Measurements from ENCODE around the gene ZFP69B.
"Not testable (repeated sequence)": the region's sequence is repeated elsewhere in the genome, so short reads cannot be mapped to it uniquely, and the experiment has no call there.

The ZFP69B gene

DNA sequence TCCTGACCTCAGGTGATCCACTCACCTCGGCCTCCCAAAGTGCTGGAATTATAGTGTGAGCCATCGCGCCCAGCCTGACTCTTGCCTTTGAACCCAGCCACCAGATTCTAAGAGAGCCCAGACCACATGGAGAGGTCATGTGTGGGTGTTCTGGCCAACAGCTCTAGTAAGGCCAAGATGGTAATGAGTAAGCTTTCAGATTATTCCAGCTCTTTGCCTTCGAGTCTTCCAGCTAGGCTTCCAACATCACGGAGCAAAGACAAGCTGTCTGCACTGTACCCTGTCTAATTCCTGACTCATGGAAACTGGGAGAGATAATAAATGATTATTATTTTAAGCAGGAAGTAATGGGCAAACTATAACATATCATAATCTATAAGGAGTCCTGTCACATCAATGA is 14.8 kb upstream of the ZFP69B start:
- no peak for DNase-seq

GRCh38 chr1:40435876-40436275 is 14.4 kb upstream of the ZFP69B start:
- no peak for DNase-seq

GRCh38 chr1:40438391-40439015 is 11.8 kb upstream of the ZFP69B start:
- peak in 3 of 51 donors; percentile 4 to 37 (median 12) for DNase-seq

DNA sequence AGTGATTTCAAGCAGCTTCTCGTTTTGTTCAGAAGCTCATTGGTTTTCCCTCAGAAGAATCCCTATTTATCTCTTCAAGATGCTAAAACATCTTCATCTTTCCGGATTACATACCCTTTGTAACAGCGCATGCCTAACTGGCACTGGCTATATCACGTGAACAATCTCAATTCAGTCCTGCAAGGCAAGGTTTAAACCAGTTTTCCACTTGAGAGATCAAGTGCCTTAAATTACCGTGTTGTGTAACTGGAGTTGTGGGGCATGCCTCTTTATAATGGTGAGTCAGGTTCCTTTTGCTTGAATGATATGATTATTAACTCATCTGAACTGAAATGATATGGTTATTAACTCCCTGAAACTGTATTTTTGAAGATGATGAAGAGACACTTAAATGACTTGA is 11.0 kb upstream of the ZFP69B start:
- no peak for DNase-seq

- DNase-seq, result peak in 22 of 51 donors; percentile 2 to 83 (median 16)
These were observed 390 bp downstream of the ZFP69B start for GRCh38 chr1:40450495-40451237.

- DNase-seq, result no peak
These were observed 936 bp downstream of the ZFP69B start for GRCh38 chr1:40451238-40451585.

GRCh38 chr1:40454873-40455272 is 4.6 kb downstream of the ZFP69B start:
- DNase-seq, result no peak

DNA sequence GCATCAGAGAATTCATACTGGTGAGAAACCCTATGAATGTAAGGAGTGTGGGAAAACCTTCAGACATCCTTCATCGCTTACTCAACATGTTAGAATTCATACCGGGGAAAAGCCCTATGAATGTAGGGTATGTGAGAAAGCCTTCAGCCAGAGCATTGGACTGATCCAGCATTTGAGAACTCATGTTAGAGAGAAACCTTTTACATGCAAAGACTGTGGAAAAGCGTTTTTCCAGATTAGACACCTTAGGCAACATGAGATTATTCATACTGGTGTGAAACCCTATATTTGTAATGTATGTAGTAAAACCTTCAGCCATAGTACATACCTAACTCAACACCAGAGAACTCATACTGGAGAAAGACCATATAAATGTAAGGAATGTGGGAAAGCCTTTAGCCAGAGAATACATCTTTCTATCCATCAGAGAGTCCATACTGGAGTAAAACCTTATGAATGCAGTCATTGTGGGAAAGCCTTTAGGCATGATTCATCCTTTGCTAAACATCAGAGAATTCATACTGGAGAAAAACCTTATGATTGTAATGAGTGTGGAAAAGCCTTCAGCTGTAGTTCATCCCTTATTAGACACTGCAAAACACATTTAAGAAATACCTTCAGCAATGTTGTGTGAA is 12.8 kb downstream of the ZFP69B start:
- no peak for DNase-seq

DNA sequence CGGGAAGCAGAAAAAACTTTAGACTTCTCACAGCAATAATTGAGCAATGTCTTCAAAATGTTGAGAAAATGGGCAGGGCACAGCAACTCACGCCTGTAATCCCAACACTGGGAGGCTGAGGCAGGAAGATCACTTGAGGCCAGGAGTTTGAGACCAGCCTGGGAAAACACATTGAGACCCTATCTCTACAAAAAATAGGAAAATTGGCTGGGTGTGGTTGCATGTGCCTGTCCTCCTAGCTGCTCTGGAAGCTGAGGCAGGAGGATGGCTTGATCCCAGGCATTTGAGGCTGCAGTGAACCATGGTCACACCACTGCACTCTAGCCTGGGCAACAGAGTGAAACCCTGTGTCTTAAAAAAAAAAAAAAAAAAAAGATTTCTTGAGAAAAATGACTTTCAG is 19.1 kb downstream of the ZFP69B start:
- no peak for DNase-seq

- no peak for DNase-seq
These were observed 25.0 kb downstream of the ZFP69B start for GRCh38 chr1:40475268-40475667.

- DNase-seq, result peak in 45 of 51 donors; percentile 7 to 68 (median 36)
These were observed 26.8 kb downstream of the ZFP69B start, which contains the start of gene ZFP69 for GRCh38 chr1:40476924-40477677. ZFP69 (plus strand) TSS chr1:40477290; CDS start chr1:40479362, 2,072 bp downstream.

DNA sequence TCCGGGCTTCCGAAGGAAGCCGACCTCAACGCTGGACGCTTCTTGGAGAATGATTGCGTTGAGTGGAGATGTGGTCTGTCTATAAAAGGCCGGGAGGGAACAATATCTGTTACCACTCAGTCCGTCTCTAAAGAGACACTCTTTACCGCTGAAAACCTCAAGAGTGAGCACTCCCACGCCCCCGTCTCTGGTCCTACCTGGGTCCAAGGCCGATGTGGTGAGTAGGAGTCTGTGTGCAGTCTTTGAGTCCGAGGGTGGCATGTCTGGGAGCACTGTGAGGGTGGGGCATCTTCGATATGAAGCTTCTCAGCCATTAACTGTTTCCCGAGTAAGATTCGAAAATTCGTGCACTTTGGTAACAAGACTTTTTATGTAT is 27.4 kb downstream of the ZFP69B start:
- peak in 13 of 51 donors; percentile 5 to 40 (median 19) for DNase-seq

DNA sequence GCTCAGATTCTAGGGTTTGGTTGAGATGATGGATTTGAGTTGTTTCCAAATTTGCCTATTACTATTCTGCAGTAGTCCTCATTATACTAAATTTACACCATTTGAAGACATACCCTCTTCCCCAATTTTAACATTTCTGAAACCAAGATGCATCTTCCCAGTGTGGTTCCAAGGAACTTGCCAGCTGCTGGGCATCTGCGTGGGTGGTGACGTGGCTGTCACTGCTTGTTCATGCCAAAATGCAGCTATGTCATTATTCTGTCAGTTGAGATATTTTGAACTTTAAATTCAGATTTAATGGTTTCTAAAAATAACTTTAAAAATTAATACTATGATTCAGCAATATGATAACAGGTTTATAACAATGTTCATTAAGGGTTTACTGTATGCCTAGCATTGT is 28.0 kb downstream of the ZFP69B start:
- DNase-seq, result no peak

DNA sequence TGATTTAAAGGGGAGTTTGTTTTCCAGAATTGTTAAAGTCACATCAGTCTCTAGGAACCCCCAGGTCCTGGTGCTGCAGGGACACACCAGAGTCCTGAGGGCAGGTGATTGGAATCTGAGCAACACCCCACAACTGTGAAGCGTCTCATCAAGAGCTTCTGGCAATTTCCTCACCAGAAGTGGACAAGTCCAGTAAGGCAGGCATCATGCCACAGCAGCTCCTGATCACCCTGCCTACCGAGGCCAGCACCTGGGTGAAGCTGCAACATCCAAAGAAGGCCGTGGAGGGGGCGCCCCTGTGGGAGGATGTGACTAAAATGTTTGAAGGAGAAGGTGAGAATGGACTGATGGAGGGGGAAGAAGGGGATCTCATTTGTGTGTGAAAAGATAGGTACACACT is 28.9 kb downstream of the ZFP69B start:
- DNase-seq, result no peak

DNA sequence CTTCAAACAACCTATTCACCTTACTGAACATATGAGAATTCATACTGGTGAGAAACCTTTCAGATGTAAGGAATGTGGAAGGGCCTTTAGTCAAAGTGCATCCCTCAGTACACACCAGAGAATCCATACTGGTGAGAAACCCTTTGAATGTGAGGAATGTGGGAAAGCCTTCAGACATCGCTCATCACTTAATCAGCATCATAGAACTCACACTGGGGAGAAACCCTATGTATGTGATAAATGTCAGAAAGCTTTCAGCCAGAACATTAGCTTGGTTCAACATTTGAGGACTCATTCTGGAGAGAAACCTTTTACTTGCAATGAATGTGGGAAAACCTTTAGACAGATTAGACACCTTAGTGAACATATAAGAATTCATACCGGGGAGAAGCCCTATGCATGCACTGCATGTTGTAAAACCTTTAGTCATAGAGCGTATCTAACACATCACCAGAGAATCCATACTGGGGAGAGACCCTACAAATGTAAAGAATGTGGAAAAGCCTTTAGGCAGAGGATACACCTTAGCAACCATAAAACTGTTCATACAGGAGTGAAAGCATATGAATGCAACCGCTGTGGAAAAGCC is 45.1 kb downstream of the ZFP69B start:
- DNase-seq, result no peak

DNA sequence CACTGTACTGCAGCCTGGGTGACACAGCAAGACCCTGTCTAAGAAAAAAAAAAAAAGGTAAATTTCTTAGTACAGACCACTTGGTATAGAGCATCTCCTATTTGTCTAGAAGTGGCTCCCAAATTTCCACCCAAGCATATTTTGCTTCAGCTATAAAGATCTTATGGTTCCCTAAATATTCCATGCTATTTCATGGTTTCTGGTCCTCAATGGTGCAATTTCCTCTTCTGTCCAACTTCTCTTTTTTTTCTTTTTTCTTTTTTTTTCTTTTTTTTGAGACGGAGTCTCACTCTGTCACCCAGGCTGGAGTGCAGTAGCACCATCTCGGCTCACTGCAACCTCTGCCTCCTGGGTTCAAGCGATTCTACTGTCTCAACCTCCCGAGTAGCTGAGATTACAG is 52.4 kb downstream of the ZFP69B start:
- DNase-seq, result not testable (repeated sequence)

DNA sequence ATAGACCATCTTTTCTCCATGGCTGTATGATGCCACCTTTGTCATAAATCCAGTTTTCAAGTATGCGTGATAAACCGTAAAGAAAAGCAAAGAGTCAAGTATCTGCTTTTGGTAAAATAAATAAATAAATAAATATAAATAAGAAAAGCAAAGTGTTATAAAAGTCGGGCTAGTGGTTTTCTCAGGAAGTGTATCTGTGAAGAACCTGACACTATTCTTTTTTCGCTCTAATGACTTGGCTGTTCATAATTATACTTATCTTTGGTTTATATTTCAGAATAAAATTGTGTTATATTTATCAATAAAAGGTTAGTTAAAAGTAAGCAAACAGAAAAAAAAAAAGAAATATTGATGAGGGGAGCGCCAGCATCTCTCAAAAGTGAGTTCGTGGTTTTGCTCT is 57.7 kb downstream of the ZFP69B start:
- DNase-seq, result no peak

DNA sequence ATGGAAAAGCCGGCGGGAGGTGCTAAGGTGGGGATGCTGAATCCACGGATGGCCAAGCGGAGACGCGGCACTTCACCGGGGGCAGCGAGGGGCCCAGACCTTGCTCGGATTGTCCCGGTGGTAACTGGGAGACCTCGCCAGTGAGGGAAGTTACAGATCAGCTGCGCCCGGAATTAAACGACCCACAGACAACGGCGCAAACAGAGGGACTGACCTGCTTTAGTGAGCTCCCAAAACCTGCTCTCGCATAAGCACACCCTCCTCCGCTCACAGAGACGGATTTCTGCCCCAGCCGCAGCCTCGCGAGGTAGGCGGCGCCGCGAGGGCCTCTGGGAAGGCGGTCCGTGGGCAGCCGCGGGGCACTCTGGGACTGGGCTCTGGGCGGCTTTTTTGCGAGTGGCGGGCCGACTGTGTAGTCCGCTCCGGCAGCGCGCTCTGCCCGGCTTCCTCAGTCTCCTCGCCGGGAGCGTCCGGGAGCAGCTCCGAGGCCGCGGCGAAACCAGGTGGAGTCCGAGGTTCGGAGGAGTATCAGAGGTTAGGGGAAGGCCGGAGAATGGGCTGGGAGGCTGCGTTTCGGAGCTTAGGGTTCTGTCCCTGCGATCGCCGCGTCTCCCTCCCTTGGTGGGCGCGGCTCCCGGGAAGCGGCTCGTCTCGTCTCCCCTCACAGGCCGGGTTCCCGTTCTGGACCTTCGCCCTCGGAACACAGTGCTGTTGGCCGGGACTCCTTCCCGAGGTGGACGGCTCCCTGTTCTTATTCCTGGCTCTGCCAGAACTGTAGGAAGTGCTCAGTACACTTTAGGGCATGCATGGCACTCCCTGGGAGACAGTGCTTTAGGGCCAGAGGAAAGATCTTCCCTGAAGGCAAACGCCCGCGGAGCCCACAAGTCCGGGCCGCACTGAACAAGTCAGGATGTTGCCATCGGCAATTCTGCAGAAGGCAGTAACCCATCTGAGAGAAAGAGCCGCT is 58.4 kb downstream of the ZFP69B start, which contains the start of gene EXO5:
EXO5 (plus strand) TSS at position 393 of the 967 bp plus-strand sequence. CDS start 5,778 bp downstream, outside the sequence.
- peak; percentile 13 to 87 (median 59) for DNase-seq

All from hypothalamus (tissue), 51 donors.